Activated naive CD4-positive, alpha-beta T cell treated with anti-CD3 and anti-CD28 coated beads for 36 hours (primary cell): ENCODE data around the gene MRPS27. TPM values are rescaled to one million over a fixed set of nuclear protein-coding genes. Genes with fewer than 3 reads are reported as not detected.

ENCODE experiments used
- CTCF ChIA-PET: fragments of 350-600 bp; sonication (Branson Sonifier 250); formaldehyde crosslinking; loops from one replicate; lab custom pipeline; 2021; ENCODE audit warnings: antibody characterized with exemption; lab: Charles Lee
- DNase-seq: peaks from one replicate; pipeline ENCODE4 v3.0.0-alpha.2; 2020
- H3K27ac Mint-ChIP-seq: one replicate; pipeline ENCODE4 v1.8.0; 2021; ENCODE audit warnings: mild to moderate bottlenecking, mixed read lengths
- H3K27me3 Mint-ChIP-seq: one replicate; pipeline ENCODE4 v1.8.0; 2021; ENCODE audit warnings: low read depth, mixed read lengths
- H3K36me3 Mint-ChIP-seq: one replicate; pipeline ENCODE4 v1.8.0; 2021; ENCODE audit warnings: low read depth, mixed read lengths
- H3K4me1 Mint-ChIP-seq: one replicate; pipeline ENCODE4 v1.8.0; 2021; ENCODE audit warnings: low read depth, mixed read lengths
- H3K4me3 Mint-ChIP-seq: one replicate; pipeline ENCODE4 v1.8.0; 2021; ENCODE audit warnings: mild to moderate bottlenecking, moderate library complexity, mixed read lengths
- H3K9me3 Mint-ChIP-seq: one replicate; pipeline ENCODE4 v1.8.0; 2021; ENCODE audit warnings: mixed read lengths
- intact Hi-C: fragments of 100-400 bp; cut with micrococcal nuclease; formaldehyde crosslinking; loops from one replicate; pipeline ENCODE4 v1.15.1; 2023
- total RNA-seq, 2 experiments: library from RNA; stranded (reverse); gene quantifications; one replicate each; pipeline ENCODE4 v1.2.3, GENCODE V29; 2021

The MRPS27 gene
- total RNA-seq, 2 experiments from 2014 or later: 86.0 to 95.8 TPM

GRCh38 chr5:72285424-72285821, 34.6 kb downstream of the MRPS27 start:
- no peak overlapping the region for H3K27ac Mint-ChIP-seq
- no peak overlapping the region for H3K4me3 Mint-ChIP-seq
- H3K27me3 Mint-ChIP-seq: no peaks in the 10 kb centered on the region
- H3K36me3 Mint-ChIP-seq: peaks cover 58% of the 10 kb centered on the region
- DNase-seq: no peak
- CTCF ChIA-PET: no interaction called here
- H3K4me1 Mint-ChIP-seq: no peaks in the 10 kb centered on the region
- H3K9me3 Mint-ChIP-seq: no peaks in the 10 kb centered on the region
- intact Hi-C loops: no loop called here

DNA sequence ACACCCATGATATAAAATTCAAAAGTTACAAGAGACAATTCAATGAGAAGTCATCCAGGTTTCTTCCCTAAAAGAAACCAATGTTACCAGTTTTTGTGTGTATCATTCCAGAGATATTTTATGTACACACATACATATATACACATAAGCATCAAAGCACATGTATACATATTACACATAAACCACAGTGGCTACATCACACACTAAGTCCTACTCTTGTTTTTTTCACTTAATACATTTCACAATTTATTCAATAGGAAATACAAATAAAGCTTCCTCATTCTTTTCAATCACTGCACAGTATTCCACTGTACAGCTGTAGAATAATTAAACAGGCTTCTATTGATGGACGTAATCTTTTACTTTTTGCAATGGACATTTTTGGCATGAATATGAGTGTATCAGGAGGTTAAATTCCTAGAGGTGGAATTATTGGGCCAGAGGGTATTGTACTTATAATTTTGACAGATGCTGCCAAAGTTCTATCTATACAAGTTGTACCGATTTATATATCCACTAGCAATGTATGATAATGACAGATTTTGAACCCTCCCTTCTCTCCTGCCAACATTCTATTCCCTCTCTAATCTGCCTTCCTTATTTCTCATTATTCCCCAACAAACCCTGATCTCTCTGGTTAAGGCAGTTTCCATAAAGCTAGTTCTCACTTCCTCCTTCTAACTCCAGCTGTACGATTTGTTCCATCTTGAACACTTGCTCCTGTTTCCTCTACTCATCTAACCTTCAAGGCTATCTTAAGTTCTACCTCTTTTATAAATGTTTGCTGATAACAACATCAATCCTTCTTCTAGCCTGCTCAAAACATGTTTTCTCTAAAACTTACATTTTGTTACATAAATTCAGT, 35.2 kb downstream of the MRPS27 start:
- peaks cover 55% of the 10 kb centered on the region for H3K36me3 Mint-ChIP-seq
- no peaks in the 10 kb centered on the region for H3K27me3 Mint-ChIP-seq
- CTCF ChIA-PET: interaction anchor here (0.7 kb wide), 1 partner anchor 268 kb away, joined by 5 read pairs; no protein-coding TSS in a partner anchor
- H3K4me1 Mint-ChIP-seq: no peaks in the 10 kb centered on the region
- no peak for DNase-seq
- H3K27ac Mint-ChIP-seq: no peak overlapping the region
- H3K4me3 Mint-ChIP-seq: no peak overlapping the region
- H3K9me3 Mint-ChIP-seq: no peaks in the 10 kb centered on the region
- intact Hi-C loops: no loop called here

- H3K4me3 Mint-ChIP-seq: no peak overlapping the region
- H3K36me3 Mint-ChIP-seq: peaks cover 53% of the 10 kb centered on the region
Measured at GRCh38 chr5:72283358-72283757, 36.7 kb downstream of the MRPS27 start.

DNA sequence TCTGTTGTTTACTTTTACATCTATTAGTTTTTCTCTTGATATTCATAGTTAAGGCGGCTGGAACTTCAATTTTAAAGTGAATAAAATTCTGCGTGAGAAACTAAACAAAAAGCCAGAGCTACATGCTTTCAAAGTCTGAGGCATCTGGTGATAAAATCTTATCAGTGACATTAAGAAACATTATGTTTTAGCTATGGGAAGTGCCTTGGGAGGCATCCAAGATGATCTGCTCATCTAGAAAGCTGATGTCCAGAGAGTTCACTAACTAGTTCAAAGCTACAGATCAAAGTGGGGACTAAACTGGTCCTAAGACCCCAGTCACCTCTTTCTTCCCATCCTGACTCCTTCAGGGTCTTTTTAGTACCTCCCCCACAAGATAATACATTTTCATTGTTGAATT, 37.2 kb downstream of the MRPS27 start:
- intact Hi-C loops: no loop called here
- no peak for DNase-seq
- peaks cover 54% of the 10 kb centered on the region for H3K36me3 Mint-ChIP-seq
- peaks cover 1% of the 10 kb centered on the region for H3K9me3 Mint-ChIP-seq
- CTCF ChIA-PET: interaction anchor here (1.2 to 1.3 kb wide), 2 partner anchors 11 to 14 kb away, joined by 3 to 4 read pairs; no protein-coding TSS in a partner anchor
- H3K4me1 Mint-ChIP-seq: no peaks in the 10 kb centered on the region
- no peak overlapping the region for H3K4me3 Mint-ChIP-seq
- H3K27me3 Mint-ChIP-seq: no peaks in the 10 kb centered on the region
- H3K27ac Mint-ChIP-seq: no peak overlapping the region

More at GRCh38 chr5:72283358-72283757, 36.7 kb downstream of the MRPS27 start:
- H3K9me3 Mint-ChIP-seq: peaks cover 1% of the 10 kb centered on the region
- no peaks in the 10 kb centered on the region for H3K27me3 Mint-ChIP-seq
- no peaks in the 10 kb centered on the region for H3K4me1 Mint-ChIP-seq
- intact Hi-C loops: no loop called here
- no peak overlapping the region for H3K27ac Mint-ChIP-seq
- no peak for DNase-seq
- CTCF ChIA-PET: interaction anchor here (1.2 to 1.3 kb wide), 2 partner anchors 12 to 14 kb away, joined by 3 to 4 read pairs; no protein-coding TSS in a partner anchor

DNA sequence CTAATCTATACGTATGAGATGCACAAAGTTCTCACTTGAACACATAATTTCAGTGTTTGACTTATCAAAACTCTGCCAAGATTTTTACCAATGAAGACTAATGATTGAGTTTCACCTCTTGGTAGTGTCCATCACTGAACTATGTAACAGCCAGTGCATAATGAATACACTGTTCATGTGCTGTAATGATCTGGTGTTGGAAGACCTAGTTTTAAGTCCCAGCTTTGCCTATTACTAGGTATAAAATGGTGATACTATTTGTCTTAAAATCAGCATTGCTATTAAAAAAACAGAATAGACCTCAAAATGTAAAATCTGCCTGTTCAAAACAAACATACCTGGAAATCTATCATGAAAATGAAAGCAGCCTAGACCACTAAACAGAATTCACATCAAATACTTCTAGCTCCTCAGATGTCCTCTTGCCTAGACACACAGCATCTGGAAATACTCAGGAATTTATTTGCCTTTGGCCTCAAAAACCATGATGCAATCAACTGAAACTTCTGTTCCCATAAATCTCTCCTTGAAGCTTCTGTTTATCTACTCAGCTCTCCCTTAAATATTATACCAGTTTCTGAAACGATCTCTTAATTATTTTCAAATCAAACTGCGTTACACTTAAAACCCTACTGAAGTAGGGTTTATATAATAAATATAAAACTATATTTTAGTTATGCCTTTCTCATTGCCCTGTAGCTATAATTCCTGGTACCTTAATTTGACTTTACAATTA, 38.1 kb downstream of the MRPS27 start:
- CTCF ChIA-PET: interaction anchor here (1.2 kb wide), 1 partner anchor 10 kb away, joined by 4 read pairs; no protein-coding TSS in a partner anchor
- no peaks in the 10 kb centered on the region for H3K27me3 Mint-ChIP-seq

GRCh38 chr5:72281430-72281763, 38.6 kb downstream of the MRPS27 start:
- H3K4me3 Mint-ChIP-seq: no peak overlapping the region
- H3K4me1 Mint-ChIP-seq: no peaks in the 10 kb centered on the region
- CTCF ChIA-PET: no interaction called here
- peaks cover 58% of the 10 kb centered on the region for H3K36me3 Mint-ChIP-seq
- intact Hi-C loops: no loop called here
- DNase-seq: no peak
- H3K27ac Mint-ChIP-seq: no peak overlapping the region
- no peaks in the 10 kb centered on the region for H3K27me3 Mint-ChIP-seq
- peaks cover 1% of the 10 kb centered on the region for H3K9me3 Mint-ChIP-seq

More for the DNA sequence above, 38.1 kb downstream of the MRPS27 start:
- Mint-ChIP-seq H3K4me1 (no peaks in the 10 kb centered on the region), H3K4me3 (no peak overlapping the region), H3K27ac (no peak overlapping the region), H3K9me3 (peaks cover 1% of the 10 kb centered on the region), H3K36me3 (peaks cover 58% of the 10 kb centered on the region)
- intact Hi-C loops: no loop called here
- no peak for DNase-seq

DNA sequence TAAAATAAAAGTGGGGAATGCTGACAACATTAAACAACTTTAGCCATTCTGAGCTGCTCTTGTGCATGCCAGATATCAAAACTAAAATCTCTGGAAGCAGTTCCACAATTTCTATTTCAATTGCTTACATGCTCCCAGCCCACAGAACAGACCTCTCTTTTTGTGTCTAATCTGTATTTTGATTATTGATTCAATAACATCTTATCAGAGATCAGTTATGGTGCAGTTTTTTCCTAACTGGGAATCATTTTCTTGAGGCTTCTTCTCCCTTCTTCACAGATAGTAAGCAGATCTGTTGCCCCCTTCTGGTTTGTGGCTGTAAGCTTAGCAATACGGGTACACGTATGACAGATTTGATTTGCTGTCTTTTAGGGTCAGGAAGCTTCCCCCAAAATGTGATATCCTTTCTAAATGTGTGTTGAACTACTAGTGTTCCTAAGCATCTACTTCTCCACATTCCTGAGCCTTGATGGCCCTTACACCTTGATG, 39.4 kb downstream of the MRPS27 start:
- peaks cover 1% of the 10 kb centered on the region for H3K9me3 Mint-ChIP-seq
- no peak overlapping the region for H3K27ac Mint-ChIP-seq
- H3K36me3 Mint-ChIP-seq: peaks cover 65% of the 10 kb centered on the region
- no peak overlapping the region for H3K4me3 Mint-ChIP-seq
- CTCF ChIA-PET: interaction anchor here (0.6 kb wide), 2 partner anchors 26 to 616 kb away, joined by 3 read pairs; no protein-coding TSS in a partner anchor
- H3K27me3 Mint-ChIP-seq: no peaks in the 10 kb centered on the region
- intact Hi-C loops: no loop called here
- DNase-seq: no peak
- H3K4me1 Mint-ChIP-seq: no peaks in the 10 kb centered on the region

- Mint-ChIP-seq H3K36me3 (peaks cover 53% of the 10 kb centered on the region), H3K4me3 (no peak overlapping the region)
Measured at GRCh38 chr5:72276219-72276752, 43.8 kb downstream of the MRPS27 start.

DNA sequence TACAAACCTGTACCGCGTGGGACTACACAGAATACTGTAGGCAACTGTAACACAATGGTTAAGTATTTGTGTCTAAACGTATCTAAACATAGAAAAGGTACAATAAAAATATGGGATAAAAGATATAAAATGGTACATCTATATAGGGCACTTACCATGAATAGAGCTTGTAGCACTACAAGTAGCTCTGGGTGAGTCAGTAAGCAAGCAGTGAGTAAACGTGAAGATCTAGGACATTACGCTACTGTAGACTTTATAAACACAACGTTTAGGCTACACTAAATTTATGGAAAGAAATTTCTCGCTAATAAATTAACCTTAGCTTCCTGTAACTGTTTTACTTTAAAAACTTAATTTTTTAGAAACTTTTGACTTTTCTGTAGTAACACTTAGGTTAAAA, 46.5 kb downstream of the MRPS27 start:
- CTCF ChIA-PET: no interaction called here
- no peak for DNase-seq
- Mint-ChIP-seq H3K9me3 (peaks cover 1% of the 10 kb centered on the region), H3K36me3 (peaks cover 38% of the 10 kb centered on the region), H3K4me3 (no peak overlapping the region), H3K4me1 (peaks cover 4% of the 10 kb centered on the region), H3K27ac (no peak overlapping the region), H3K27me3 (no peaks in the 10 kb centered on the region)
- intact Hi-C loops: no loop called here

More at GRCh38 chr5:72276219-72276752, 43.8 kb downstream of the MRPS27 start:
- intact Hi-C loops: no loop called here
- no peak for DNase-seq
- CTCF ChIA-PET: interaction anchor here (0.7 kb wide), 1 partner anchor 277 kb away, joined by 3 read pairs; no protein-coding TSS in a partner anchor
- no peak overlapping the region for H3K27ac Mint-ChIP-seq
- H3K27me3 Mint-ChIP-seq: no peaks in the 10 kb centered on the region
- H3K4me1 Mint-ChIP-seq: peaks cover 2% of the 10 kb centered on the region
- peaks cover 1% of the 10 kb centered on the region for H3K9me3 Mint-ChIP-seq

DNA sequence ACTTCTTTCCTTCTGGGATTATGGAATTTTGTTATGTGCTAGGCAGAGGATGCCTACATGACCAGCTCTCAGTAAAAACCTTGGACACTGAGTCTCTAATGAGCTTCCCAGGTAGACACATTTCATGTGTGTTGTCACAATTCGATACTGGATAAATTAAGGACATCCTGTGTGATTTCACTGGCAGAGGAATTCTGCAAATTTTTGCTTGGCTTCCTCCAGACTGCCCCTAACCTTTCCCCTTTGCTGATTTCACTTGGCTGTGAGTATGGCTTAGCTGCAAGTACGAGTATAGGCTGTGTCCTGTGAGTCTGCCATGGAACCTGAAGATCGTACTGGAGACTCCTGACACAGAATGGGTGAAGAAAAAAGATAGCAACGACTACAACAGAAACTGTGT, 47.6 kb downstream of the MRPS27 start:
- CTCF ChIA-PET: interaction anchor here (1.0 kb wide), 1 partner anchor 10 kb away, joined by 4 read pairs; no protein-coding TSS in a partner anchor
- intact Hi-C loops: no loop called here
- peaks cover 31% of the 10 kb centered on the region for H3K36me3 Mint-ChIP-seq
- no peak overlapping the region for H3K27ac Mint-ChIP-seq
- DNase-seq: no peak
- H3K9me3 Mint-ChIP-seq: no peaks in the 10 kb centered on the region
- H3K4me1 Mint-ChIP-seq: peaks cover 4% of the 10 kb centered on the region
- no peak overlapping the region for H3K4me3 Mint-ChIP-seq
- H3K27me3 Mint-ChIP-seq: no peaks in the 10 kb centered on the region

DNA sequence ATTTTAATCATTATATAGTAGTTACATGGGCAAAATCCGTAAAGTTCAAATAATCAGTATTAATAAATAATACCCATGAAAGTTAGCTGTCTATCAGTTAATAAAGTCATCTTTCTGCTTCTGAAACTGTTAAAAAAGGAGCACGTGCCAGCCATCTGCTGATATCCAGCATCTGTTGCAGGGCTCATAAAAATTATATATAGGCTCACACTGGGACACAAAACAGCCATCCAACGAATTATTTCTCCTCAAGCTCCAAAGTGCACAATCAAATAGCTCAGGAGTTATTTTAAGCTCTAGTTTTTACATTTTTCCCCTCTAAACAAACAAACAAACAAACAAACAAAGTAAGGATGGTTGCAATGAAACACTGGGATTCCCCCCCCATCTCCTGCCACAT, 48.3 kb downstream of the MRPS27 start:
- H3K9me3 Mint-ChIP-seq: no peaks in the 10 kb centered on the region

DNA sequence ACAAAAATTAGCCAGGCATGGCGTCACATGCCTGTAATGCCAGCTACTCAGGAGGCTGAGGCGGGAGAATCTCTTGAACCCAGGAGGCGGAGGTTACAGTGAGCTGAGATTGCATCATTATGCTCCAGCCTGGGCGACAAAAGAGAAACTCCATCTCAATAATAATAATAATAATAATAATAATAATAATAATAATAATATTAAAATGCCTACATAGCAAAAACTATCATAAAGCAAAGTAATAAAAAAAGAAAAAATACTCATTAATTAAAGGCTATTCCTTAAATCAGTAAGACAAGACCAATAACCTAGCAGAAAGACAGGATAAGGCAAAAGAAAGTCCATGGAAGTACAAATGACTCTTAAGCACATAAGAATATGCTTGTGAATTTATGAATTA, 50.0 kb downstream of the MRPS27 start:
- no peak overlapping the region for H3K4me3 Mint-ChIP-seq
- intact Hi-C loops: no loop called here
- H3K27me3 Mint-ChIP-seq: no peaks in the 10 kb centered on the region
- H3K27ac Mint-ChIP-seq: no peak overlapping the region
- no peaks in the 10 kb centered on the region for H3K9me3 Mint-ChIP-seq
- DNase-seq: no peak
- H3K36me3 Mint-ChIP-seq: peaks cover 20% of the 10 kb centered on the region
- peaks cover 4% of the 10 kb centered on the region for H3K4me1 Mint-ChIP-seq
- CTCF ChIA-PET: interaction anchor here (0.7 kb wide), 1 partner anchor 461 kb away, joined by 3 read pairs; no protein-coding TSS in a partner anchor

More for the DNA sequence above, 48.3 kb downstream of the MRPS27 start:
- CTCF ChIA-PET: interaction anchor here (1.0 kb wide), 1 partner anchor 11 kb away, joined by 4 read pairs; no protein-coding TSS in a partner anchor
- Mint-ChIP-seq H3K27me3 (no peaks in the 10 kb centered on the region), H3K27ac (no peak overlapping the region), H3K4me1 (peaks cover 4% of the 10 kb centered on the region), H3K4me3 (no peak overlapping the region), H3K36me3 (peaks cover 25% of the 10 kb centered on the region)
- DNase-seq: no peak
- intact Hi-C loops: no loop called here
